ENCODE data around the gene TOR1A. TPM values are rescaled to one million over a fixed set of nuclear protein-coding genes. Genes with fewer than 3 reads are reported as not detected.
A peak's percentile ranks its signal among the peaks of the same experiment; 100 is the strongest.

The TOR1A gene
- polyA plus RNA-seq, 2 of the 4 experiments (the other 2 are of a cell fraction), result 54.0 to 74.9 TPM

GRCh38 chr9:129822898-129823541 is 916 bp downstream of the TOR1A start:
- TF ChIP-seq CEBPB (IDR thresholded peaks at IDR 0.05) (peak in 1 of 2 experiments; percentile 27; a peak in 1 of 4 replicates), RCOR1 (IDR thresholded peaks at IDR 0.05; ENCODE audit: low read depth, low read length) (no peak)
- CTCF ChIA-PET, result interaction anchor here (1.5 kb wide), 1 partner anchor 11 kb away, joined by 5 read pairs; no protein-coding TSS in a partner anchor
- Histone ChIP-seq H3K9me3 (no peaks in the 10 kb centered on the region), H3K4me2 (peak overlapping the region; percentile 96), H3K27ac (peak overlapping the region; percentile 96 to 98), H3K4me1 (peaks cover 6% of the 10 kb centered on the region; the same call in 2 of the 3 replicates), H3K4me3 (peak overlapping the region; percentile 88)
- FAIRE-seq (no peak), DNase-seq (ENCODE audit: low read depth in 1 of 2, low spot score in 1 of 2) (peak in 1 of 2 experiments; percentile 43), ATAC-seq (peak; percentile 62 to 68)
- POLR2A ChIA-PET, result no interaction called here
- 41% methylated on average over 20 of the region's 26 CpGs for WGBS (ENCODE audit: missing lambda C conversion rate)

- H3K4me1 ChIP-seq, result peaks cover 2% of the 10 kb centered on the region; the same call in 1 of the 3 replicates
- H3K27ac ChIP-seq, result no peak overlapping the region
- H3K9me3 ChIP-seq, result no peaks in the 10 kb centered on the region
- ChIA-PET POLR2A (no interaction called here), CTCF (interaction anchor here (1.2 kb wide), 1 partner anchor 18 kb away, joined by 3 read pairs; no protein-coding TSS in a partner anchor)
- 93% methylated on average over 14 of the region's 14 CpGs for WGBS (ENCODE audit: missing lambda C conversion rate)
- ATAC-seq, result no peak
- no peak overlapping the region for H3K4me2 ChIP-seq
- no peak overlapping the region for H3K4me3 ChIP-seq
- TF ChIP-seq EHMT2 (IDR thresholded peaks at IDR 0.05; ENCODE audit: low read depth) (no peak), EHF (CRISPR knock-in tag; IDR thresholded peaks at IDR 0.05) (no peak), HES2 (IDR thresholded peaks at IDR 0.05) (no peak), FOSB (CRISPR knock-in tag; IDR thresholded peaks at IDR 0.05) (no peak), FOSL2 (IDR thresholded peaks at IDR 0.05) (no peak), FOSL2 (CRISPR knock-in tag; IDR thresholded peaks at IDR 0.05) (no peak), HOXA7 (CRISPR knock-in tag; IDR thresholded peaks at IDR 0.05) (no peak), CHD4 (IDR thresholded peaks at IDR 0.05; ENCODE audit: borderline replicate concordance) (no peak), E2F6 (IDR thresholded peaks at IDR 0.05; ENCODE audit: borderline replicate concordance, low read depth) (no peak), HDAC2 (IDR thresholded peaks at IDR 0.05) (no peak), NPAS2 (CRISPR knock-in tag; IDR thresholded peaks at IDR 0.05; ENCODE audit: borderline replicate concordance) (no peak), CHD2 (IDR thresholded peaks at IDR 0.05; ENCODE audit: low read length, partially characterized antibody) (no peak), ZC3H11A (IDR thresholded peaks at IDR 0.05) (no peak), HMGXB4 (CRISPR knock-in tag; IDR thresholded peaks at IDR 0.05; ENCODE audit: borderline replicate concordance) (no peak)
- TF ChIP-seq, protein P1, sequence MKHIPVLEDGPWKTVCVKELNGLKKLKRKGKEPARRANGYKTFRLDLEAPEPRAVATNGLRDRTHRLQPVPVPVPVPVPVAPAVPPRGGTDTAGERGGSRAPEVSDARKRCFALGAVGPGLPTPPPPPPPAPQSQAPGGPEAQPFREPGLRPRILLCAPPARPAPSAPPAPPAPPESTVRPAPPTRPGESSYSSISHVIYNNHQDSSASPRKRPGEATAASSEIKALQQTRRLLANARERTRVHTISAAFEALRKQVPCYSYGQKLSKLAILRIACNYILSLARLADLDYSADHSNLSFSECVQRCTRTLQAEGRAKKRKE (CRISPR knock-in tag; IDR thresholded peaks at IDR 0.05; ENCODE audit: low read depth), result no peak
- TF ChIP-seq, protein P2, sequence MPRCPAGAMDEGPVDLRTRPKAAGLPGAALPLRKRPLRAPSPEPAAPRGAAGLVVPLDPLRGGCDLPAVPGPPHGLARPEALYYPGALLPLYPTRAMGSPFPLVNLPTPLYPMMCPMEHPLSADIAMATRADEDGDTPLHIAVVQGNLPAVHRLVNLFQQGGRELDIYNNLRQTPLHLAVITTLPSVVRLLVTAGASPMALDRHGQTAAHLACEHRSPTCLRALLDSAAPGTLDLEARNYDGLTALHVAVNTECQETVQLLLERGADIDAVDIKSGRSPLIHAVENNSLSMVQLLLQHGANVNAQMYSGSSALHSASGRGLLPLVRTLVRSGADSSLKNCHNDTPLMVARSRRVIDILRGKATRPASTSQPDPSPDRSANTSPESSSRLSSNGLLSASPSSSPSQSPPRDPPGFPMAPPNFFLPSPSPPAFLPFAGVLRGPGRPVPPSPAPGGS (IDR thresholded peaks at IDR 0.05), result no peak
- TF ChIP-seq, protein P3, sequence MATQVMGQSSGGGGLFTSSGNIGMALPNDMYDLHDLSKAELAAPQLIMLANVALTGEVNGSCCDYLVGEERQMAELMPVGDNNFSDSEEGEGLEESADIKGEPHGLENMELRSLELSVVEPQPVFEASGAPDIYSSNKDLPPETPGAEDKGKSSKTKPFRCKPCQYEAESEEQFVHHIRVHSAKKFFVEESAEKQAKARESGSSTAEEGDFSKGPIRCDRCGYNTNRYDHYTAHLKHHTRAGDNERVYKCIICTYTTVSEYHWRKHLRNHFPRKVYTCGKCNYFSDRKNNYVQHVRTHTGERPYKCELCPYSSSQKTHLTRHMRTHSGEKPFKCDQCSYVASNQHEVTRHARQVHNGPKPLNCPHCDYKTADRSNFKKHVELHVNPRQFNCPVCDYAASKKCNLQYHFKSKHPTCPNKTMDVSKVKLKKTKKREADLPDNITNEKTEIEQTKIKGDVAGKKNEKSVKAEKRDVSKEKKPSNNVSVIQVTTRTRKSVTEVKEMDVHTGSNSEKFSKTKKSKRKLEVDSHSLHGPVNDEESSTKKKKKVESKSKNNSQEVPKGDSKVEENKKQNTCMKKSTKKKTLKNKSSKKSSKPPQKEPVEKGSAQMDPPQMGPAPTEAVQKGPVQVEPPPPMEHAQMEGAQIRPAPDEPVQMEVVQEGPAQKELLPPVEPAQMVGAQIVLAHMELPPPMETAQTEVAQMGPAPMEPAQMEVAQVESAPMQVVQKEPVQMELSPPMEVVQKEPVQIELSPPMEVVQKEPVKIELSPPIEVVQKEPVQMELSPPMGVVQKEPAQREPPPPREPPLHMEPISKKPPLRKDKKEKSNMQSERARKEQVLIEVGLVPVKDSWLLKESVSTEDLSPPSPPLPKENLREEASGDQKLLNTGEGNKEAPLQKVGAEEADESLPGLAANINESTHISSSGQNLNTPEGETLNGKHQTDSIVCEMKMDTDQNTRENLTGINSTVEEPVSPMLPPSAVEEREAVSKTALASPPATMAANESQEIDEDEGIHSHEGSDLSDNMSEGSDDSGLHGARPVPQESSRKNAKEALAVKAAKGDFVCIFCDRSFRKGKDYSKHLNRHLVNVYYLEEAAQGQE (IDR thresholded peaks at IDR 0.05), result no peak
- DNase-seq (ENCODE audit: low read depth in 1 of 2, low spot score in 1 of 2), result no peak
- FAIRE-seq, result no peak
These were observed 7.2 kb downstream of the TOR1A start for GRCh38 chr9:129816501-129817435.

Data from A549 (cell line).